ENCODE data around the gene ANO10. TPM values are rescaled to one million over a fixed set of nuclear protein-coding genes. Genes with fewer than 3 reads are reported as not detected.
"Not testable (repeated sequence)": the region's sequence is repeated elsewhere in the genome, so short reads cannot be mapped to it uniquely, and the experiment has no call there.

The ANO10 gene
- total RNA-seq, 4 donors from 2014 or later = 20.2 to 29.2 (median 26.1) TPM

- no peak for DNase-seq (ENCODE audit: low spot score)
Observed at GRCh38 chr3:43613976-43614375, 7.8 kb downstream of the ANO10 start.

GRCh38 chr3:43612419-43612818 lies 9.4 kb downstream of the ANO10 start:
- DNase-seq (ENCODE audit: low spot score) (no peak), ATAC-seq (ENCODE audit: low FRiP score) (no peak)
- TF ChIP-seq CTCF (IDR thresholded peaks at IDR 0.05) = no peak

More at GRCh38 chr3:43613976-43614375, 7.8 kb downstream of the ANO10 start:
- ATAC-seq (ENCODE audit: low FRiP score) = no peak
- TF ChIP-seq CTCF (IDR thresholded peaks at IDR 0.05) = no peak

- no peak for ATAC-seq (ENCODE audit: low FRiP score)
- no peak for TF ChIP-seq CTCF (IDR thresholded peaks at IDR 0.05)
- no peak for DNase-seq (ENCODE audit: low spot score)
Observed at GRCh38 chr3:43609406-43609805, 12.4 kb downstream of the ANO10 start.

- no peak for DNase-seq (ENCODE audit: low spot score)
- no peak for ATAC-seq (ENCODE audit: low FRiP score)
- no peak for TF ChIP-seq CTCF (IDR thresholded peaks at IDR 0.05)
Observed at GRCh38 chr3:43608751-43609150, 13.1 kb downstream of the ANO10 start.

GRCh38 chr3:43606284-43606683 lies 15.5 kb downstream of the ANO10 start:
- ATAC-seq (ENCODE audit: low FRiP score) (no peak), DNase-seq (ENCODE audit: low spot score) (no peak)
- no peak for TF ChIP-seq CTCF (IDR thresholded peaks at IDR 0.05)

GRCh38 chr3:43599959-43600358 lies 21.9 kb downstream of the ANO10 start:
- not testable (repeated sequence) for DNase-seq (ENCODE audit: low spot score); ATAC-seq (ENCODE audit: low FRiP score)

GRCh38 chr3:43597961-43598360 lies 23.9 kb downstream of the ANO10 start:
- no peak for ATAC-seq (ENCODE audit: low FRiP score)
- no peak for DNase-seq (ENCODE audit: low spot score)
- TF ChIP-seq CTCF (IDR thresholded peaks at IDR 0.05) = no peak

- not testable (repeated sequence) for ATAC-seq (ENCODE audit: low FRiP score); DNase-seq (ENCODE audit: low spot score)
Observed at GRCh38 chr3:43596178-43596577, 25.6 kb downstream of the ANO10 start.

- DNase-seq (ENCODE audit: low spot score); ATAC-seq (ENCODE audit: low FRiP score): not testable (repeated sequence)
Observed at GRCh38 chr3:43595280-43595679, 26.5 kb downstream of the ANO10 start.

GRCh38 chr3:43593588-43593987 lies 28.2 kb downstream of the ANO10 start:
- not testable (repeated sequence) for ATAC-seq (ENCODE audit: low FRiP score); DNase-seq (ENCODE audit: low spot score)

- DNase-seq (ENCODE audit: low spot score); ATAC-seq (ENCODE audit: low FRiP score): not testable (repeated sequence)
Observed at GRCh38 chr3:43591866-43592265, 29.9 kb downstream of the ANO10 start.

Measured in omental fat pad (tissue), 4 donors.